ENCODE data around the gene INHBE. TPM values are rescaled to one million over a fixed set of nuclear protein-coding genes. Genes with fewer than 3 reads are reported as not detected.

Gene INHBE
- total and polyA plus RNA-seq, 2 of the 8 experiments (the other 6 are each of a cell fraction or from before 2014, with no cell fraction given), result 10.2 to 18.8 TPM

GRCh38 chr12:57465030-57465746 lies 10.1 kb downstream of the INHBE start:
- Histone ChIP-seq H3K4me2 (ENCODE audit: insufficient read depth in 1 of 2, low read depth in 2 of 2, low read length in 2 of 2) (no peak overlapping the region), H2BK120ac (replicated peaks; ENCODE audit: low read depth, low read length) (no peak overlapping the region), H4K8ac (ENCODE audit: extremely low read depth, insufficient read depth, low read length) (no peak overlapping the region), H3K27me3 (replicated peaks in 1 of 4; ENCODE audit: control insufficient read depth in 3 of 4, extremely low read depth in 1 of 4, insufficient read depth in 3 of 4, low read length in 3 of 4) (no peaks in the 10 kb centered on the region), H3K56ac (replicated peaks; ENCODE audit: insufficient read length, low read depth, low read length) (no peak overlapping the region), H4K5ac (ENCODE audit: insufficient read length, low read depth, low read length) (no peak overlapping the region), H3K79me2 (ENCODE audit: control insufficient read depth in 1 of 2, insufficient read depth in 2 of 2, low read length in 2 of 2) (peaks cover 0 to 3% of the 10 kb centered on the region in 2 experiments; a peak in 1 of 4 replicates), H2AK5ac (ENCODE audit: low read depth, low read length) (no peak overlapping the region), H3K14ac (ENCODE audit: insufficient read length) (no peak overlapping the region), H2BK12ac (ENCODE audit: low read depth, low read length) (no peak overlapping the region), H3K27ac (ENCODE audit: low read depth, low read length) (no peak overlapping the region), H3K9ac (replicated peaks in 1 of 4; ENCODE audit: extremely low read depth in 1 of 4, low read depth in 3 of 4, low read length in 3 of 4) (no peak overlapping the region), H3K9me3 (ENCODE audit: insufficient read depth in 2 of 2, low read depth in 1 of 2, low read length in 1 of 2) (no peaks in the 10 kb centered on the region), H2AFZ (ENCODE audit: low read length) (no peak overlapping the region), H4K20me1 (replicated peaks in 1 of 2; ENCODE audit: control insufficient read depth in 1 of 2, insufficient read depth in 2 of 2, low read length in 2 of 2) (peaks cover 0 to 2% of the 10 kb centered on the region in 2 experiments), H3K36me3 (ENCODE audit: control insufficient read depth in 2 of 4, insufficient read depth in 4 of 4, low read length in 3 of 4) (peaks cover 0 to 11% (median 4%) of the 10 kb centered on the region in 4 experiments; a peak in 5 of 8 replicates), H3K23me2 (ENCODE audit: low read depth, low read length) (peaks cover 4% of the 10 kb centered on the region; the same call in 1 of the 2 replicates), H3K4me3 (ENCODE audit: extremely low read depth in 1 of 4, insufficient read depth in 2 of 4, low read depth in 3 of 4, low read length in 4 of 4) (no peak overlapping the region), H2BK5ac (ENCODE audit: low read depth, low read length) (no peak overlapping the region), H3K79me1 (ENCODE audit: low read depth, low read length) (no peaks in the 10 kb centered on the region), H4K91ac (replicated peaks; ENCODE audit: insufficient read length, low read length) (no peak overlapping the region), H2BK20ac (ENCODE audit: low read length) (no peak overlapping the region), H3K4ac (replicated peaks; ENCODE audit: insufficient read length, low read depth, low read length) (no peak overlapping the region), H3K18ac (ENCODE audit: extremely low read depth, low read length) (no peak overlapping the region), H3K4me1 (replicated peaks in 1 of 4; ENCODE audit: control insufficient read depth in 3 of 4, insufficient read depth in 4 of 4, low read length in 3 of 4) (peaks cover 0 to 4% (median 0%) of the 10 kb centered on the region in 4 experiments; a peak in 1 of 7 replicates), H2BK15ac (ENCODE audit: low read length) (no peak overlapping the region), H3K23ac (ENCODE audit: insufficient read length) (no peak overlapping the region)
- FAIRE-seq (no peak), DNase-seq (ENCODE audit: low read depth in 1 of 2, low spot score in 2 of 2) (no peak)
- ChIA-PET POLR2A (ENCODE audit: partially characterized antibody) (interaction anchor here (0.8 to 4.8 kb wide), 2 partner anchors 10 to 223 kb away, joined by 4 to 25 read pairs; partner anchors contain the start of gene INHBE), CTCF (ENCODE audit: partially characterized antibody) (interaction anchor here (1.0 to 18.5 kb wide), 5 partner anchors 9 to 218 kb away, joined by 3 to 441 read pairs (median 4); partner anchors contain the start of genes ARHGAP9, INHBE and MARS1)
- 90% methylated on average over 6 of the region's 6 CpGs; no CpG with 5 or more reads in 1 of the 2 experiments for WGBS, 2 experiments (ENCODE audit: extremely low coverage in 1 of 2, insufficient coverage in 1 of 2, insufficient read length in 1 of 2, insufficient replicate concordance in 2 of 2, low coverage in 1 of 2, low lambda C conversion rate in 2 of 2, missing lambda C conversion rate in 1 of 2)
- no peak for TF ChIP-seq RFX5 (IDR thresholded peaks at IDR 0.05; ENCODE audit: borderline replicate concordance, low read depth, low read length)
- no peak for TF ChIP-seq JUND (IDR thresholded peaks at IDR 0.05; ENCODE audit: low read length)
